NT2/D1 (cell line): ENCODE data around the gene GALNT16.

Experiments used
- DNase-seq: peaks from one replicate; pipeline ENCODE4 v3.0.0-alpha.2; 2011; ENCODE audit warnings: low read depth, low spot score
- H3K27me3 ChIP-seq: 2 replicates; pipeline ENCODE4 v1.6.0; 2011; ENCODE audit warnings: mild to moderate bottlenecking; ENCODE audit not compliant: insufficient read length, insufficient read depth
- H3K36me3 ChIP-seq: 2 replicates; pipeline ENCODE4 v1.6.1; 2011; ENCODE audit warnings: mild to moderate bottlenecking, low read length, mixed read lengths; ENCODE audit not compliant: insufficient read depth, insufficient read length
- H3K4me1 ChIP-seq: 2 replicates; pipeline ENCODE4 v1.5.1; 2011; ENCODE audit not compliant: insufficient read depth, insufficient read length
- H3K4me3 ChIP-seq: 2 replicates; pipeline ENCODE4 v1.5.1; 2011; ENCODE audit warnings: low read depth; ENCODE audit not compliant: insufficient read length
- H3K9ac ChIP-seq: 2 replicates; pipeline ENCODE4 v1.6.0; 2011; ENCODE audit warnings: low read depth; ENCODE audit not compliant: insufficient read length
- H3K9me3 ChIP-seq: 2 replicates; pipeline ENCODE4 v1.5.1; 2011; ENCODE audit warnings: mild to moderate bottlenecking, low read length; ENCODE audit not compliant: insufficient read depth
- SUZ12 ChIP-seq: IDR thresholded peaks from 2 replicates; pipeline ENCODE4 v1.6.1; 2011; ENCODE audit not compliant: insufficient read length, insufficient read depth; ENCODE audit errors: extremely low read depth
- YY1 ChIP-seq: IDR thresholded peaks from 2 replicates; pipeline ENCODE4 v1.6.1; 2011; ENCODE audit not compliant: insufficient read length, insufficient read depth
- ZNF274 ChIP-seq: IDR thresholded peaks from 2 replicates; pipeline ENCODE4 v1.6.1; 2011; ENCODE audit warnings: mild to moderate bottlenecking, low read depth, low read length

GALNT16 gene

GRCh38 chr14:69358966-69359365 is 99.0 kb downstream of the GALNT16 start:
- no peaks in the 10 kb centered on the region for H3K4me1 ChIP-seq

DNA sequence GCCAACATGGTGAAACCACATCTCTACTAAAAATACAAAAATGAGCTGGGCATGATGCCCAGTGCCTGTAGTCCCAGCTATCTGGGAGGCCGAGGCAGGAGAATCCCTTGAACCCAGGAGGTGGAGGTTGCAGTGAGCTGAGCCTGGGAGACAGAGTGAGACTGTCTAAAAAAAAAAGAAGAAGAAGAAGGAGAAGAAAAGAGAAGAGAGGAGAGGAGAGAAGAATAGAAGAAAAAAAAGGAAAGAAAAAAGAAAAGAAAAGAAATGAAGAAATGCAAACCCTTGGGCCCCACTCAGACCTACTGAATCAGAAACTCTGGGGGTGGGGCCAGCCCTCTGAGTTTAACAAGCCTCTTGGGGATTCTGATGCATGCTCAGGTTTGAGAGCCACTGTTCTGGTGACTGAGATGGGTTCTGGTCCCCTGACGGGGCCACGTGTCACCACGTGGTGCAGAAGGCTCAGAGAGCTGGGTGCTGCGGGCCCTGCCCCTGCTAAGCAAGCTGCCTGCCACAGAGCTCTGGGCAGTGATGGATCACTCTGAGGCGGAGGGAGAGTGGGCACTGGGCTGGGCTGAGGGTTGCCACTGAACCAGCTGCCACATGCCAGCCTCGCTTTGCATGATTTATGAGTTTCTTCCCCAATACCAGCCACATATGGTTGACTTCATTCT is 100.6 kb downstream of the GALNT16 start:
- Histone ChIP-seq H3K9me3 (no peaks in the 10 kb centered on the region), H3K9ac (no peak overlapping the region), H3K36me3 (no peaks in the 10 kb centered on the region), H3K4me3 (no peak overlapping the region), H3K4me1 (no peaks in the 10 kb centered on the region), H3K27me3 (no peaks in the 10 kb centered on the region)
- TF ChIP-seq SUZ12 = no peak
- no peak for TF ChIP-seq YY1
- no peak for DNase-seq

More at GRCh38 chr14:69358966-69359365, 99.0 kb downstream of the GALNT16 start:
- Histone ChIP-seq H3K4me3 (no peak overlapping the region), H3K36me3 (no peaks in the 10 kb centered on the region), H3K9me3 (no peaks in the 10 kb centered on the region), H3K27me3 (no peaks in the 10 kb centered on the region), H3K9ac (no peak overlapping the region)
- DNase-seq = no peak
- TF ChIP-seq ZNF274 = no peak
- TF ChIP-seq YY1 = no peak
- TF ChIP-seq SUZ12 = no peak

DNA sequence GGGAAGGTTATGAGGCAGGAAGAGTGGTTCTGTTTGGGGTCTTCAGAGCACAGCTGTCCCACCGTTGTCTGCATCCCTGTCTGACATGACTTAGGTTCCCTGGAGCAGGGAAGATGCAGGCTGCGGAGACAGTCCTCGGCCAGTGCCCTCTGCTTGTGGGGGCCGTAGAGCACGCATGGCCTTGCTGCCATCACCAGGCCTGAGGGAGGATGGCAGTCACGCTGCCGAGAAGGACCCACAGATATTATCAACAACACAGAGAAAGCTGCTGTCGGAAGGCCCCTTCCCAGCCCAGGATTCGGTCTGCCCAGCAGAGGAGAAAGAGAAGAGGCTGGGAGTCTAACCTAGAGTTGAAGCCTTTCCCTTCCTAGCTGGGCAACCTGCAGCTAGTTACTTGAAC is 103.1 kb downstream of the GALNT16 start:
- Histone ChIP-seq H3K27me3 (no peaks in the 10 kb centered on the region), H3K4me1 (no peaks in the 10 kb centered on the region), H3K9me3 (no peaks in the 10 kb centered on the region), H3K4me3 (no peak overlapping the region), H3K36me3 (no peaks in the 10 kb centered on the region), H3K9ac (no peak overlapping the region)
- no peak for DNase-seq
- TF ChIP-seq ZNF274 (no peak), YY1 (no peak), SUZ12 (no peak)

DNA sequence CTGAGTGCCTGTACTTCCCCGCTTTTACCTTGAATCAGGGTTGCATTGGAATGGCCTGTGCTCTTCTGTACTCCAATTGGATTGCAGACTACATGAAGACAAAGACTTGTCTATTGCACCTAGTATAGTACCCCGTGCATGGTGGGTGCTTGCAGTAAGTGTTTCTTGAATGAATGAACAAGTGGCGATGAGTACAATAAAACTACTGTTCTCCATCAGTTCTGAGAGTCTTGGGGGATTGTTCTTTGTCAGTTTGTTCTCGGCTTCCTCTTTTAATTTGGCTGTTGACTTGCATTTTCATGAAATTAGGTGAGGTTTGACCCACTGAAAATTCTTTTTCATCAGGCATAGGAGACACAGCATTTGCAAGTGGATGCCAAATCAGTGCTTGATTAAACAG is 104.0 kb downstream of the GALNT16 start:
- no peaks in the 10 kb centered on the region for H3K4me1 ChIP-seq
- DNase-seq = no peak
- no peaks in the 10 kb centered on the region for H3K36me3 ChIP-seq
- no peaks in the 10 kb centered on the region for H3K9me3 ChIP-seq
- no peak overlapping the region for H3K9ac ChIP-seq
- H3K4me3 ChIP-seq = no peak overlapping the region
- TF ChIP-seq YY1 (no peak), SUZ12 (no peak), ZNF274 (no peak)
- no peaks in the 10 kb centered on the region for H3K27me3 ChIP-seq

GRCh38 chr14:69364378-69364777 is 104.4 kb downstream of the GALNT16 start:
- Histone ChIP-seq H3K36me3 (no peaks in the 10 kb centered on the region), H3K4me1 (no peaks in the 10 kb centered on the region), H3K27me3 (no peaks in the 10 kb centered on the region), H3K4me3 (no peak overlapping the region), H3K9me3 (no peaks in the 10 kb centered on the region), H3K9ac (no peak overlapping the region)
- no peak for TF ChIP-seq YY1
- TF ChIP-seq ZNF274 = no peak
- no peak for TF ChIP-seq SUZ12
- no peak for DNase-seq

DNA sequence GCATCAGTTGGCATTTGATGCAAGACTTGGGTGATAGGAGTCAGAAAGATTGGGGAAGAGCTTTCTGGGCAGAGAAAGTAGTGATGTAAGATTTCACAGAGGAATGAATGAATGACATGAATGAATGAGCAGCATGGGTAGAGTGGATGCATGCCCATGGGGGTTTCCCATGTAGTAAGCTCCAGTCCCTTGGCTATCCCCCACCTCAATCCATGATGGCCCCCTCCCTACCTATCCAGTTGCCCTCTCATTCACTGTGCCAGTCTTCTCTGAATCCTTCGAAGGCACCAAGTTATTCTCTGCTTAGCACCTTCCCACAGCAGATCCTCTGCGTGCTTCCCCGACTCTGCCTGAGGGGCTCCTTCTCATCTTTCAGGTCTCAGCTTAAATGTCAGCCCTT is 106.1 kb downstream of the GALNT16 start:
- no peak overlapping the region for H3K9ac ChIP-seq
- no peaks in the 10 kb centered on the region for H3K27me3 ChIP-seq
- H3K36me3 ChIP-seq = no peaks in the 10 kb centered on the region
- H3K4me3 ChIP-seq = no peak overlapping the region
- H3K9me3 ChIP-seq = no peaks in the 10 kb centered on the region
- TF ChIP-seq ZNF274 (no peak), SUZ12 (no peak), YY1 (no peak)
- no peak for DNase-seq
- H3K4me1 ChIP-seq = no peaks in the 10 kb centered on the region

GRCh38 chr14:69366761-69367160 is 106.8 kb downstream of the GALNT16 start:
- H3K4me3 ChIP-seq = no peak overlapping the region
- no peak overlapping the region for H3K9ac ChIP-seq
- no peaks in the 10 kb centered on the region for H3K4me1 ChIP-seq
- H3K36me3 ChIP-seq = no peaks in the 10 kb centered on the region
- DNase-seq = no peak
- H3K9me3 ChIP-seq = no peaks in the 10 kb centered on the region
- no peak for TF ChIP-seq ZNF274
- TF ChIP-seq YY1 = no peak
- TF ChIP-seq SUZ12 = no peak
- no peaks in the 10 kb centered on the region for H3K27me3 ChIP-seq
